Activated CD8-positive, alpha-beta T cell treated with anti-CD3 and anti-CD28 coated beads, Interleukin-2, amount 10 ng/mL, durations not matched to agents 7 days and 5 days (primary cell): ENCODE data around the gene PLEKHM3. TPM values are rescaled to one million over a fixed set of nuclear protein-coding genes. Genes with fewer than 3 reads are reported as not detected.

Source experiments
- ATAC-seq: fragments of 150-1000 bp; cut with Tn5 transposase; one replicate; pipeline ENCODE4 v1.10.0; 2021; ENCODE audit warnings: moderate library complexity
- CTCF ChIA-PET: fragments of 350-600 bp; sonication (Branson Sonifier 250); formaldehyde crosslinking; loops from one replicate; lab custom pipeline; 2021; ENCODE audit warnings: antibody characterized with exemption; lab: Charles Lee
- POLR2A ChIA-PET: fragments of 350-600 bp; sonication (Branson Sonifier 250); formaldehyde crosslinking; loops from one replicate; lab custom pipeline; 2021; ENCODE audit warnings: antibody characterized with exemption; lab: Charles Lee
- DNase-seq: peaks from one replicate; pipeline ENCODE4 v3.0.0-alpha.2; 2020
- H3K27ac Mint-ChIP-seq: one replicate; pipeline ENCODE4 v1.8.0; 2021; ENCODE audit warnings: mild to moderate bottlenecking, mixed read lengths
- H3K27me3 Mint-ChIP-seq: one replicate; pipeline ENCODE4 v1.8.0; 2021; ENCODE audit warnings: low read depth, mixed read lengths
- H3K36me3 Mint-ChIP-seq: one replicate; pipeline ENCODE4 v1.8.0; 2021; ENCODE audit warnings: low read depth, mixed read lengths
- H3K4me1 Mint-ChIP-seq: one replicate; pipeline ENCODE4 v1.8.0; 2021; ENCODE audit warnings: low read depth, mixed read lengths
- H3K4me3 Mint-ChIP-seq: one replicate; pipeline ENCODE4 v1.8.0; 2021; ENCODE audit warnings: mild to moderate bottlenecking, mixed read lengths
- H3K9me3 Mint-ChIP-seq: one replicate; pipeline ENCODE4 v1.8.0; 2022; ENCODE audit warnings: mixed read lengths; ENCODE audit not compliant: insufficient read depth
- total RNA-seq, 2 experiments: library from RNA; stranded (reverse); gene quantifications; one replicate each; pipeline ENCODE4 v1.2.3, GENCODE V29; 2021

PLEKHM3 gene
- total RNA-seq, 2 experiments from 2014 or later, result 6.1 to 6.2 TPM

DNA sequence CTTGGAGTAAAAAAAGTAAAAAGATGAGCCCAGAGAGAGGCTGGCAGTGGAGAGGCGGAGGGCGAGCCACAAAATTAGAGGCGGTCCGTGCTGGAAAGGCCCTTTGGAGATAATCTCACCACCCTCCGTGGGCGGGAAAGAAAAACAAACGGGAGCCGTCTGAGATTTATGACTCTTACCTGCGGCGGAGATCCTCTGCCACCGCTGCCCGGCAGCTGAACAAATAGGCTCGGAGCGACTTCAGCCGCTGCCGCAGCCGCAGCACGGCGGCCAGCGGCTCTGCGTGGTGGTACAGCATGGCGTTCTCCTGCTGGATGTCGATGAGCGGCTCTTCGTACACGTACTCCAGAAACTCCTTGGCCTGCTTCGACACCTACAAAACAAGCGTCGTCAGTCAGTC, 94.6 kb downstream of the PLEKHM3 start:
- CTCF ChIA-PET, result no interaction called here
- Mint-ChIP-seq H3K27me3 (no peaks in the 10 kb centered on the region), H3K9me3 (no peaks in the 10 kb centered on the region), H3K27ac (no peak overlapping the region), H3K36me3 (no peaks in the 10 kb centered on the region), H3K4me3 (no peak overlapping the region), H3K4me1 (no peaks in the 10 kb centered on the region)
- DNase-seq (no peak), ATAC-seq (no peak)
- POLR2A ChIA-PET, result no interaction called here

- Mint-ChIP-seq H3K9me3 (no peaks in the 10 kb centered on the region), H3K4me3 (no peak overlapping the region), H3K27ac (no peak overlapping the region), H3K4me1 (no peaks in the 10 kb centered on the region), H3K36me3 (no peaks in the 10 kb centered on the region), H3K27me3 (no peaks in the 10 kb centered on the region)
- ATAC-seq, result no peak
- no peak for DNase-seq
- ChIA-PET POLR2A (no interaction called here), CTCF (no interaction called here)
Measured at GRCh38 chr2:207929923-207930322, 95.4 kb downstream of the PLEKHM3 start.

- H3K9me3 Mint-ChIP-seq, result no peaks in the 10 kb centered on the region
- ATAC-seq (no peak), DNase-seq (no peak)
- no peak overlapping the region for H3K27ac Mint-ChIP-seq
- H3K36me3 Mint-ChIP-seq, result no peaks in the 10 kb centered on the region
- H3K4me3 Mint-ChIP-seq, result no peak overlapping the region
- ChIA-PET CTCF (no interaction called here), POLR2A (no interaction called here)
- H3K27me3 Mint-ChIP-seq, result no peaks in the 10 kb centered on the region
- H3K4me1 Mint-ChIP-seq, result no peaks in the 10 kb centered on the region
Measured at GRCh38 chr2:207928079-207928478, 97.2 kb downstream of the PLEKHM3 start.

DNA sequence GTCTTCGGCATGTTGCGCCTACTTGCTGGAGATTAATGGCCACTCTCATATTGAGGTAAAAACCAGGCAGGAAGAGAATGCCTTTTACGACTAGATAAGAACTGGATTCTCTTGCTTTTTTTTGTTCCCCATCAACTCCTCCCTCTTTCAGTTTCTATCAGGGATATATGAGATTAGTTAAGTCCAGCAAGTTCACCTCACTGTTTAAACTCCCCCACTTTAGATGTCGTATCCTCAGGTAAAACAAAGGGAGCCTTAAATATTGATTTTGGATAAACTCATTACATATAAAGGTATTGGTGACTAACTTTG, 98.4 kb downstream of the PLEKHM3 start:
- Mint-ChIP-seq H3K9me3 (no peaks in the 10 kb centered on the region), H3K27me3 (no peaks in the 10 kb centered on the region), H3K36me3 (no peaks in the 10 kb centered on the region), H3K4me1 (no peaks in the 10 kb centered on the region), H3K4me3 (no peak overlapping the region), H3K27ac (no peak overlapping the region)
- POLR2A ChIA-PET, result no interaction called here
- ATAC-seq, result no peak
- CTCF ChIA-PET, result no interaction called here
- no peak for DNase-seq

DNA sequence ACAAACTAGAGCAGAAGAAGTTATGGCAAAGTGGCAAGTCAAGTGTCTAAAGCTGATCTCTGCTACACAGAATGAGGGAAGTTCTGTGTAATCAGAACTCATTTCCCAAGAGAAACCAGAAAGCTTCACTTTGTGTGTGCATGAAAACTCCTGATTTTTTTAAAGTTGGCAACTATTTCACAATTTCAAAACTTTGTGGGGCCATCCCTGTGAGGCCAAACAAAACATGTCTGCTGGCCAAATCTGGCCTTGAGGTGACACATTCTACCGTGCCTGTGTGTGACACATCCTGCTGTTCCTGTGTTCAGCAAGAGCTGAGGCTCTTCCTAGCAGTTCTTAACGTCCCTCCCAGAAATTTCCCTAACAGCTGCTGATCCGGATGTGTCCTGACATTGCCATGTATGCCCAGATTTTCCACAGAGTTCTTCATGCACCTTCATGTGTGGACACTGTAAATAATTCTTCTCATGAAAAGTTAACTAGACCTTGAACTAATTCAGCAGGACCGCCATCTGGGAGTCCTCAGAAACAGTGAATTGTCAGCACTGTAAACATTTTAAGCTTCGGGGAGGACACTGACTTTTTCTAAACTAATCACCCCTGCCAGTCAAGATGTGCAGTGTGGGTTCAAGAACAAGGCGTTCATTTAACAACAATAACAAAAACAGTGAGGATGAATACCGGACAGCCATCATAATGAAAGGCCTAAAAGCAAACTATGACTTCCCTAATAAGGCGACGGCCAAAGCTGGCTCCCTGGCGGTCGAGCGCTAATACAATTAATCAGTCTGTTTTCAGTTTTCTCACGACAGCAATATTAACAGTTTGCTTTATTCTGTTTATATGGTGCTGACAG, 99.0 kb downstream of the PLEKHM3 start:
- POLR2A ChIA-PET, result no interaction called here
- Mint-ChIP-seq H3K9me3 (no peaks in the 10 kb centered on the region), H3K4me3 (no peak overlapping the region), H3K27ac (no peak overlapping the region), H3K4me1 (no peaks in the 10 kb centered on the region), H3K27me3 (no peaks in the 10 kb centered on the region), H3K36me3 (no peaks in the 10 kb centered on the region)
- DNase-seq (no peak), ATAC-seq (no peak)
- CTCF ChIA-PET, result interaction anchor here (1.2 kb wide), 1 partner anchor 8 kb away, joined by 3 read pairs; no protein-coding TSS in a partner anchor

- no peaks in the 10 kb centered on the region for H3K9me3 Mint-ChIP-seq
- CTCF ChIA-PET, result interaction anchor here (1.2 kb wide), 1 partner anchor 9 kb away, joined by 3 read pairs; no protein-coding TSS in a partner anchor
- DNase-seq (no peak), ATAC-seq (no peak)
- H3K36me3 Mint-ChIP-seq, result no peaks in the 10 kb centered on the region
- no peaks in the 10 kb centered on the region for H3K27me3 Mint-ChIP-seq
- H3K27ac Mint-ChIP-seq, result no peak overlapping the region
- H3K4me3 Mint-ChIP-seq, result no peak overlapping the region
- H3K4me1 Mint-ChIP-seq, result no peaks in the 10 kb centered on the region
- POLR2A ChIA-PET, result no interaction called here
Measured at GRCh38 chr2:207925601-207926000, 99.7 kb downstream of the PLEKHM3 start.

DNA sequence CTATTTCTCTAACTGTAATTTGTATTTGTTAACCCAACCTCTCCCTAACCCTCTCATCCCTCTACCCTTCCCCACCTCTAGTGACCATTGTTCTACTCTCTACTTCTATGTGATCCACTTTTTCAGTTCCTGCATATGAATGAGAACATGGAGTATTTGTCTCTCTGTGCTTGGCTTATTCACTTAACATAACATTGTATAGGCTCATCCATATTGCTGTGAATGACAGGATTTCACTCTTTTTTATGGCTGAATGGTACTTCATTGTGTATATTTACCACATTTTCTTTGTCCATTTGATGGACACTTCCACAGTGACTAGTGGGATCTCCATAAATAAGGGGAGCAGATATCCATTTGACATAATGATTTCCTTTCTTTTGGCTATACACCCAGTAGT, 103.7 kb downstream of the PLEKHM3 start:
- no peak for DNase-seq
- no peak for ATAC-seq
- CTCF ChIA-PET, result no interaction called here
- no peaks in the 10 kb centered on the region for H3K4me1 Mint-ChIP-seq
- POLR2A ChIA-PET, result no interaction called here
- H3K4me3 Mint-ChIP-seq, result no peak overlapping the region
- no peak overlapping the region for H3K27ac Mint-ChIP-seq
- H3K9me3 Mint-ChIP-seq, result no peaks in the 10 kb centered on the region
- no peaks in the 10 kb centered on the region for H3K27me3 Mint-ChIP-seq
- H3K36me3 Mint-ChIP-seq, result no peaks in the 10 kb centered on the region

GRCh38 chr2:207920721-207921120, 104.6 kb downstream of the PLEKHM3 start:
- H3K27ac Mint-ChIP-seq, result no peak overlapping the region
- H3K27me3 Mint-ChIP-seq, result no peaks in the 10 kb centered on the region
- no peaks in the 10 kb centered on the region for H3K9me3 Mint-ChIP-seq
- ChIA-PET CTCF (no interaction called here), POLR2A (no interaction called here)
- H3K4me3 Mint-ChIP-seq, result no peak overlapping the region
- no peaks in the 10 kb centered on the region for H3K36me3 Mint-ChIP-seq
- no peaks in the 10 kb centered on the region for H3K4me1 Mint-ChIP-seq
- ATAC-seq, result no peak
- DNase-seq, result no peak

DNA sequence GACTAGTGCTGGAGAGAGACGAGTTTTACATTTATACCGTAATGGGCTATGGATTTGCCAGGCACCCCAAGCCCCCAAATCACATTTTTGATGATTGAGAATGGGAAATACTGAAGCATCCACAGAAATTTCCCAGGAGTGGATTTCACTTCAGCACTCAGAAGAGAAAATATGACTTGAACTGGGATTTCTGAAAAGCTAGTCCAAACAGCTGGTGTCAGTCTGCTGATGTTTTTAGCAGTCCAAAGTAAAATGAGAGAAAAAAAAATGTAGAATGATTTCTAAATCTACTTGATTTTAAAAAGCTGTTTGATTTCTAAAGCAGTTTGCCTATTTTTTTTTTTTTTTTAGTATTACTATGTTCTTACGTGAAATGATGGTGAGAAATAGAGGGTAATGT, 105.0 kb downstream of the PLEKHM3 start:
- no peaks in the 10 kb centered on the region for H3K27me3 Mint-ChIP-seq

GRCh38 chr2:207919164-207919919, 106.0 kb downstream of the PLEKHM3 start:
- H3K27me3 Mint-ChIP-seq, result no peaks in the 10 kb centered on the region

More for the DNA sequence above, 105.0 kb downstream of the PLEKHM3 start:
- H3K9me3 Mint-ChIP-seq, result no peaks in the 10 kb centered on the region
- H3K36me3 Mint-ChIP-seq, result no peaks in the 10 kb centered on the region
- no peak overlapping the region for H3K27ac Mint-ChIP-seq
- ATAC-seq (no peak), DNase-seq (no peak)
- CTCF ChIA-PET, result no interaction called here
- H3K4me1 Mint-ChIP-seq, result no peaks in the 10 kb centered on the region
- no peak overlapping the region for H3K4me3 Mint-ChIP-seq
- POLR2A ChIA-PET, result no interaction called here

GRCh38 chr2:207914716-207915115, 110.6 kb downstream of the PLEKHM3 start:
- H3K27ac Mint-ChIP-seq, result no peak overlapping the region
- DNase-seq (no peak), ATAC-seq (no peak)
- H3K4me3 Mint-ChIP-seq, result no peak overlapping the region
- H3K4me1 Mint-ChIP-seq, result no peaks in the 10 kb centered on the region
- POLR2A ChIA-PET, result no interaction called here
- H3K9me3 Mint-ChIP-seq, result no peaks in the 10 kb centered on the region
- no peaks in the 10 kb centered on the region for H3K27me3 Mint-ChIP-seq
- no peaks in the 10 kb centered on the region for H3K36me3 Mint-ChIP-seq
- CTCF ChIA-PET, result no interaction called here

More at GRCh38 chr2:207919164-207919919, 106.0 kb downstream of the PLEKHM3 start:
- ChIA-PET POLR2A (no interaction called here), CTCF (interaction anchor here (1.0 kb wide), 1 partner anchor 24 kb away, joined by 3 read pairs; no protein-coding TSS in a partner anchor)
- no peak for DNase-seq
- no peak for ATAC-seq
- H3K4me1 Mint-ChIP-seq, result no peaks in the 10 kb centered on the region
- no peak overlapping the region for H3K27ac Mint-ChIP-seq
- no peaks in the 10 kb centered on the region for H3K36me3 Mint-ChIP-seq
- no peaks in the 10 kb centered on the region for H3K9me3 Mint-ChIP-seq
- no peak overlapping the region for H3K4me3 Mint-ChIP-seq

- POLR2A ChIA-PET, result no interaction called here
- ATAC-seq (no peak), DNase-seq (no peak)
- H3K9me3 Mint-ChIP-seq, result no peaks in the 10 kb centered on the region
- no peak overlapping the region for H3K27ac Mint-ChIP-seq
- H3K27me3 Mint-ChIP-seq, result no peaks in the 10 kb centered on the region
- H3K4me1 Mint-ChIP-seq, result no peaks in the 10 kb centered on the region
- no peaks in the 10 kb centered on the region for H3K36me3 Mint-ChIP-seq
- CTCF ChIA-PET, result no interaction called here
- no peak overlapping the region for H3K4me3 Mint-ChIP-seq
Measured at GRCh38 chr2:207913772-207914358, 111.5 kb downstream of the PLEKHM3 start.
